ENCODE measurements around the gene FEN1. TPM values are rescaled to one million over a fixed set of nuclear protein-coding genes. Genes with fewer than 3 reads are reported as not detected.

Gene FEN1
- total and polyA plus RNA-seq, 2 donors (not counting 1 experiment from before 2014, with no cell fraction given), result 3.4 to 9.8 TPM

DNA sequence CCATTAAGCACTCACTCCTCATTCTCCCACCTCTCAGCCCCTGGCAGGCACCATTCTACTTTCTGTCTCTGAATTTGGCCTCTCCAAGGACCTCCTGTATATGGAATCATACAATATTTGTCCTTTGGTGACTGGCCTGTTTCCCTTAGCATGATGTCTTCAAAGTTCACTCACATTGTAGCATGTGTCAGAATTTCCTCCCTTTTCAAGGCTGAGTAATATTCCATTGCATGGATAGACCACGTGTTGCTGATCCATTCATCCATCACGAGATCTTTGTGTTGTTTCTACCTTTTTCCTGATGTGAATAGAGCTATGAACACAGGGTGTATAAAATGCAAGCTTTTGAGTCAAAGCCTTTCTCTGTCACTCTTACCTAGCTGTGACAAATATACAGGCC, 47.0 kb downstream of the FEN1 start:
- WGBS (ENCODE audit: insufficient coverage), result 100% methylated on average over 1 of the region's 2 CpGs
- Mint-ChIP-seq H3K4me3 (no peak overlapping the region), H3K27me3 (no peaks in the 10 kb centered on the region), H3K9me3 (ENCODE audit: insufficient read depth) (no peaks in the 10 kb centered on the region), H3K27ac (no peak overlapping the region), H3K4me1 (peaks cover 9% of the 10 kb centered on the region)
- Histone ChIP-seq H4K20me1 (ENCODE audit: control insufficient read depth, insufficient read depth, low read length, poor library complexity, severe bottlenecking) (no peaks in the 10 kb centered on the region), H3K27ac (ENCODE audit: low read length in 2 of 2) (no peak overlapping the region), H3K79me2 (ENCODE audit: control insufficient read depth, insufficient read depth, low read length) (no peaks in the 10 kb centered on the region), H3K4me2 (replicated peaks; ENCODE audit: low read depth, low read length, poor library complexity, severe bottlenecking) (no peak overlapping the region), H3K4me1 (ENCODE audit: control insufficient read depth in 2 of 2, insufficient read depth in 2 of 2, low read length in 2 of 2) (peaks cover 6 to 10% of the 10 kb centered on the region in 2 donors), H3K27me3 (replicated peaks in 1 of 4; ENCODE audit: control extremely low read depth in 1 of 4, control insufficient read depth in 3 of 4, insufficient read depth in 4 of 4, low read length in 3 of 4) (no peaks in the 10 kb centered on the region), H3K9me3 (ENCODE audit: control extremely low read depth in 1 of 3, control insufficient read depth in 2 of 3, insufficient read depth in 1 of 3, low read length in 2 of 3) (peaks cover 0 to 5% (median 0%) of the 10 kb centered on the region in 3 donors), H2AFZ (ENCODE audit: insufficient read depth, low read depth, low read length, poor library complexity, severe bottlenecking) (no peak overlapping the region), H3K9ac (ENCODE audit: low read length) (no peak overlapping the region), H3K4me3 (ENCODE audit: control extremely low read depth in 1 of 5, extremely low read depth in 1 of 5, insufficient read depth in 1 of 5, low read depth in 2 of 5, low read length in 4 of 5) (no peak overlapping the region), H3K36me3 (replicated peaks in 1 of 2; ENCODE audit: control extremely low read depth in 1 of 2, control insufficient read depth in 1 of 2, extremely low read depth in 1 of 2, insufficient read depth in 2 of 2, low read length in 1 of 2) (no peaks in the 10 kb centered on the region)
- CTCF ChIA-PET, result interaction anchor here (1.1 to 1.6 kb wide), 2 partner anchors 30 to 107 kb away, joined by 3 to 6 read pairs; no protein-coding TSS in a partner anchor
- POLR2A ChIA-PET, result no interaction called here
- TF ChIP-seq, protein P1, sequence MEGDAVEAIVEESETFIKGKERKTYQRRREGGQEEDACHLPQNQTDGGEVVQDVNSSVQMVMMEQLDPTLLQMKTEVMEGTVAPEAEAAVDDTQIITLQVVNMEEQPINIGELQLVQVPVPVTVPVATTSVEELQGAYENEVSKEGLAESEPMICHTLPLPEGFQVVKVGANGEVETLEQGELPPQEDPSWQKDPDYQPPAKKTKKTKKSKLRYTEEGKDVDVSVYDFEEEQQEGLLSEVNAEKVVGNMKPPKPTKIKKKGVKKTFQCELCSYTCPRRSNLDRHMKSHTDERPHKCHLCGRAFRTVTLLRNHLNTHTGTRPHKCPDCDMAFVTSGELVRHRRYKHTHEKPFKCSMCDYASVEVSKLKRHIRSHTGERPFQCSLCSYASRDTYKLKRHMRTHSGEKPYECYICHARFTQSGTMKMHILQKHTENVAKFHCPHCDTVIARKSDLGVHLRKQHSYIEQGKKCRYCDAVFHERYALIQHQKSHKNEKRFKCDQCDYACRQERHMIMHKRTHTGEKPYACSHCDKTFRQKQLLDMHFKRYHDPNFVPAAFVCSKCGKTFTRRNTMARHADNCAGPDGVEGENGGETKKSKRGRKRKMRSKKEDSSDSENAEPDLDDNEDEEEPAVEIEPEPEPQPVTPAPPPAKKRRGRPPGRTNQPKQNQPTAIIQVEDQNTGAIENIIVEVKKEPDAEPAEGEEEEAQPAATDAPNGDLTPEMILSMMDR (IDR thresholded peaks at IDR 0.05), result no peak
- no peak for TF ChIP-seq EZH2 (IDR thresholded peaks at IDR 0.05; ENCODE audit: borderline replicate concordance, insufficient read depth, low read depth, low read length, poor library complexity, severe bottlenecking)
- no peak for DNase-seq
- intact Hi-C loops (cut with micrococcal nuclease), result no loop called here
- no peak for ATAC-seq (ENCODE audit: low read depth)

DNA sequence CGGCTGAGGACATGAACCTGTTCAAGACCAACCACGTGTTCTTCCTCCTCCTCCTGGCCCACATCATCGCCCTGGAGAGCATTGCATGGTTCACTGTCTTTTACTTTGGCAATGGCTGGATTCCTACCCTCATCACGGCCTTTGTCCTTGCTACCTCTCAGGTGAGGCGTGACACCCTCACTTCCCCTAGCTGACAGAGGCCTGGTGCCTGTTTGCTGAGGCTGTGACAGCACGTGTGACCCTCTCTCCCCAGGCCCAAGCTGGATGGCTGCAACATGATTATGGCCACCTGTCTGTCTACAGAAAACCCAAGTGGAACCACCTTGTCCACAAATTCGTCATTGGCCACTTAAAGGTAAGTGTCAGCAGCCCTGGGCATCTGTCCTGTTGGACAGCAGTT, 47.7 kb downstream of the FEN1 start:
- Histone ChIP-seq H3K4me2 (replicated peaks; ENCODE audit: low read depth, low read length, poor library complexity, severe bottlenecking) (no peak overlapping the region), H3K27ac (ENCODE audit: low read length in 2 of 2) (no peak overlapping the region), H3K36me3 (replicated peaks in 1 of 2; ENCODE audit: control extremely low read depth in 1 of 2, control insufficient read depth in 1 of 2, extremely low read depth in 1 of 2, insufficient read depth in 2 of 2, low read length in 1 of 2) (no peaks in the 10 kb centered on the region), H4K20me1 (ENCODE audit: control insufficient read depth, insufficient read depth, low read length, poor library complexity, severe bottlenecking) (no peaks in the 10 kb centered on the region), H3K9me3 (ENCODE audit: control extremely low read depth in 1 of 3, control insufficient read depth in 2 of 3, insufficient read depth in 1 of 3, low read length in 2 of 3) (peaks cover 0 to 5% (median 0%) of the 10 kb centered on the region in 3 donors), H2AFZ (ENCODE audit: insufficient read depth, low read depth, low read length, poor library complexity, severe bottlenecking) (no peak overlapping the region), H3K4me1 (ENCODE audit: control insufficient read depth in 2 of 2, insufficient read depth in 2 of 2, low read length in 2 of 2) (peaks cover 0 to 3% of the 10 kb centered on the region in 2 donors), H3K4me3 (ENCODE audit: control extremely low read depth in 1 of 5, extremely low read depth in 1 of 5, insufficient read depth in 1 of 5, low read depth in 2 of 5, low read length in 4 of 5) (no peak overlapping the region), H3K27me3 (replicated peaks in 1 of 4; ENCODE audit: control extremely low read depth in 1 of 4, control insufficient read depth in 3 of 4, insufficient read depth in 4 of 4, low read length in 3 of 4) (no peaks in the 10 kb centered on the region), H3K9ac (ENCODE audit: low read length) (no peak overlapping the region), H3K79me2 (ENCODE audit: control insufficient read depth, insufficient read depth, low read length) (no peaks in the 10 kb centered on the region)
- no peak overlapping the region for H3K27ac Mint-ChIP-seq
- no peak overlapping the region for H3K4me3 Mint-ChIP-seq
- no peaks in the 10 kb centered on the region for H3K9me3 Mint-ChIP-seq (ENCODE audit: insufficient read depth)
- WGBS (ENCODE audit: insufficient coverage), result 89% methylated on average over 7 of the region's 7 CpGs
- no peak for ATAC-seq (ENCODE audit: low read depth)
- TF ChIP-seq, protein P1 (IDR thresholded peaks at IDR 0.05), result no peak
- no peak for TF ChIP-seq EZH2 (IDR thresholded peaks at IDR 0.05; ENCODE audit: borderline replicate concordance, insufficient read depth, low read depth, low read length, poor library complexity, severe bottlenecking)
- POLR2A ChIA-PET, result no interaction called here
- no peaks in the 10 kb centered on the region for H3K27me3 Mint-ChIP-seq
- intact Hi-C loops (cut with micrococcal nuclease), result no loop called here
- DNase-seq, result no peak
- CTCF ChIA-PET, result interaction anchor here (1.1 to 1.6 kb wide), 2 partner anchors 30 to 106 kb away, joined by 3 to 6 read pairs; no protein-coding TSS in a partner anchor
- H3K4me1 Mint-ChIP-seq, result peaks cover 6% of the 10 kb centered on the region

All from B cell (primary cell).